Activated T-helper 1 cell treated with Interleukin-2 at 50 U/mL for 16 hours (primary cell): ENCODE data around the gene ERBB2.
A peak's percentile ranks its signal among the peaks of the same experiment; 100 is the strongest.

Experiments used
- DNase-seq: peaks from one replicate; pipeline ENCODE4 v3.0.0-alpha.2; 2020; ENCODE audit warnings: low read depth

ERBB2 gene

DNA sequence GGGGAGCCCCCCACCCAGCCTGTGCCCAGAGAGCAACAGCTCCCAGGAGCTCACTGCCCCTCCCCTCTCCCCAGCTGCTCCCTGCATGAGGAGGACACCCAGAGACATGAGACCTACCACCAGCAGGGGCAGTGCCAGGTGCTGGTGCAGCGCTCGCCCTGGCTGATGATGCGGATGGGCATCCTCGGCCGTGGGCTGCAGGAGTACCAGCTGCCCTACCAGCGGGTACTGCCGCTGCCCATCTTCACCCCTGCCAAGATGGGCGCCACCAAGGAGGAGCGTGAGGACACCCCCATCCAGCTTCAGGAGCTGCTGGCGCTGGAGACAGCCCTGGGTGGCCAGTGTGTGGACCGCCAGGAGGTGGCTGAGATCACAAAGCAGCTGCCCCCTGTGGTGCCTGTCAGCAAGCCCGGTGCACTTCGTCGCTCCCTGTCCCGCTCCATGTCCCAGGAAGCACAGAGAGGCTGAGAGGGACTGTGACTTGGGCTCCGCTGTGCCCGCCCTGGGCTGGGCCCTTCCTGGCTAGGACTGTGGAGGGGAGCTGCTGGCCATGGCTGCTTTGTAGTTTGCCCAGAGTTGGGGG is 34.1 kb upstream of the ERBB2 start:
- no peak for DNase-seq

DNA sequence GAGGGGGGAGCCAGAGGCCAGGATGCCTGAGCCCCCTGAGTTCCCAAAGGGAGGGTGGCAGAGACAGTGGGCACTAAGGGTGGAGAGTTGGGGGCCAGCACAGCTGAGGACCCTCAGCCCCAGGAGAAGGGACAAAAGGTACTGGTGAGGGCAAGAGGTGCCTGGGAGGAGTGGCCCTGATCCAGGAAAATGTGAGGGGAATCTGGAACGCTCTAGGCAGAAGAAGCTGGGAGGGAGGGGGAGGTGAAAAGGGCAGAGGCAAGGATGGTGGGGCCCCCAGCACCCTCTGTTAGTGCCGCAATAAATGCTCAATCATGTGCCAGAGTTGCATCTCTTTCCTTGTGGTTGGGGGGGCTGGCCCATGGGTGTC is 33.6 kb upstream of the ERBB2 start:
- no peak for DNase-seq

DNA sequence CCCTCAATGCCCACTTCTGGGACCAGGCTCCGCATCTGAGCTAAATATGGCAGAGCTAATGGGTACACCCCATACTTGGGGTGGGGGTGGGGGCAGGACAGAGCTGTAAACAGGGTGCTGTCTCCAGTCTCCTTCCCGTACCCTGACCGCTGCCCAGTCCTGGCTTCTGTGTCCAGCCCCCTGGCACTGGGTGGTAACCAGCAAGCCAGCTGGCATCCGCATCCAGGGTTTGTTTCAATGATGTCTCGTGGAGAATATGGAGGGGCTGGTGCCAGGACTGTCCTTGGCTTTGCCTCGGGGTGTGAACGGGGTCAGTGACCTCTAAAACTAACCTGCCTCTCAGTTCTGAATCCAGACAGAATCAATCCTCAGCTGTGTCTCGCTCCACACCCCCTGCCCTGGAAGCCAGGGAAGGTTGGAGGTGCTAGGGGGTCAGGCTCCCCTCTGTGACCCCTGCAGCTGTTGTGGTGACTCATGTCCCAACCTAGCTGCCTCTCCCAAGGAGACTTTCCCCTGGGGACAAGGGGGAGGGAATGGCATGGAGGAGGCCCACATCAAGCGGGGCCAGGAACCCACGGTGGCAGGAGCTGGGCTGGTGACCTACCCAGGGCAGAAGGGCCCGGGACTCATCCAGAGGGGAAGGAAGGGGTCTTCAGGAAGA is 33.1 kb upstream of the ERBB2 start:
- DNase-seq, result no peak

GRCh38 chr17:39667262-39667944 is 32.5 kb upstream of the ERBB2 start:
- no peak for DNase-seq

- DNase-seq, result peak; percentile 33
These were observed 31.6 kb upstream of the ERBB2 start, which contains the start of gene PNMT for GRCh38 chr17:39667945-39668924. TSS of gene PNMT (plus strand) at chr17:39668453. CDS start at chr17:39668476, 23 bp downstream.

DNA sequence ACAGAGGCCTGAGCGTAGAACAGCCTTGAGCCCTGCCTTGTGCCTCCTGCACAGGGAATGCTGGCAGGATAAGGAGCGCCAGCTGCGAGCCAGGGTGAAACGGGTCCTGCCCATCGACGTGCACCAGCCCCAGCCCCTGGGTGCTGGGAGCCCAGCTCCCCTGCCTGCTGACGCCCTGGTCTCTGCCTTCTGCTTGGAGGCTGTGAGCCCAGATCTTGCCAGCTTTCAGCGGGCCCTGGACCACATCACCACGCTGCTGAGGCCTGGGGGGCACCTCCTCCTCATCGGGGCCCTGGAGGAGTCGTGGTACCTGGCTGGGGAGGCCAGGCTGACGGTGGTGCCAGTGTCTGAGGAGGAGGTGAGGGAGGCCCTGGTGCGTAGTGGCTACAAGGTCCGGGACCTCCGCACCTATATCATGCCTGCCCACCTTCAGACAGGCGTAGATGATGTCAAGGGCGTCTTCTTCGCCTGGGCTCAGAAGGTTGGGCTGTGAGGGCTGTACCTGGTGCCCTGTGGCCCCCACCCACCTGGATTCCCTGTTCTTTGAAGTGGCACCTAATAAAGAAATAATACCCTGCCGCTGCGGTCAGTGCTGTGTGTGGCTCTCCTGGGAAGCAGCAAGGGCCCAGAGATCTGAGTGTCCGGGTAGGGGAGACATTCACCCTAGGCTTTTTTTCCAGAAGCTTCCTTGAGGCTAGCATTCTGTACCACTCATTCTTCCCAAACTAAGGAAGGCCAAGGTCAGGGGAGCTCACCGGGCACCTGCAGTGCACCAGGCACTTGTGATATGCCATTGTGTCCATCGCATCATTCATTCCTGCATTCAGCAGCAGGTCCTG is 29.7 kb upstream of the ERBB2 start:
- no peak for DNase-seq

GRCh38 chr17:39670746-39671145 is 29.1 kb upstream of the ERBB2 start:
- no peak for DNase-seq

DNA sequence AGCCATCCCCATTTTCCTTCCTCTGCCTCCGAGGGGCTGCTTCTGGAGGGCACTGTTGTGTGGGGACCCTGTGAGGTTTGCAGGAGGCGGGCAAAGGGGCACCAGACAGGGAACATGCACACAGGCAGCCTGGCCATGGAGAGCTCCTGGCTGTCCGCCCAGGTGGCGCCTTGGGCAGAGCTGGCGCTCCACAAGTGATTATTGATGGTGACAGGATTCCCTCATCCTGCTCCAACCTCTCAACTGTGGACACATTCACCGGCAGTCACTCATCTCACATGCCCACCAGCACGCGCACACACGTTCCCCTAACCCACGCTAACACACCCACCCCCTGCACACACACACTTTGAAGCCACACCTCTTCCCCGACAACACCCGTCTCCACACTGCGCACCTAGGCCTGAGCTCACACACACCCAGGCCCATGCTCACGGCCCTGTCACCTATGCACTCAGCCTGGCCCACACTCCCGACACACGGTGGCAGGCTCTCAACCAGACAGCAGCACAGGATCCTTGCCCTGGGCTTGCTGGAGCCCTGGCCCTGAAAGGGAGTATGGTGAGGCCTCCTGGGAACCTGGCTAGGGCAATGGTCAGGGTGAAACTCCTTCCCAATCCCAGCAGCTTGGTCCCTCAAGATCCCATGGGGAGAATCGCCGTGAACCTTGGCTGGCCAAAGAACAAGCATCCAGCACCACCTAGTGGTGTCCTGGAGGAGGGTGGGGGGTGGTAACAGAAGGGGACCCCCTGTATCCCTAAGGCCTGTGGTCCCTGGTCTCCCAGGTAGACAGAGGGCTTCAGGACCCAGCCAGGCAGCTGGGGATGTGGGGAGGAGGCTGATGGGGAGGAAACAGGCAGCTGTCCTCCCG is 28.0 kb upstream of the ERBB2 start:
- DNase-seq, result no peak

DNA sequence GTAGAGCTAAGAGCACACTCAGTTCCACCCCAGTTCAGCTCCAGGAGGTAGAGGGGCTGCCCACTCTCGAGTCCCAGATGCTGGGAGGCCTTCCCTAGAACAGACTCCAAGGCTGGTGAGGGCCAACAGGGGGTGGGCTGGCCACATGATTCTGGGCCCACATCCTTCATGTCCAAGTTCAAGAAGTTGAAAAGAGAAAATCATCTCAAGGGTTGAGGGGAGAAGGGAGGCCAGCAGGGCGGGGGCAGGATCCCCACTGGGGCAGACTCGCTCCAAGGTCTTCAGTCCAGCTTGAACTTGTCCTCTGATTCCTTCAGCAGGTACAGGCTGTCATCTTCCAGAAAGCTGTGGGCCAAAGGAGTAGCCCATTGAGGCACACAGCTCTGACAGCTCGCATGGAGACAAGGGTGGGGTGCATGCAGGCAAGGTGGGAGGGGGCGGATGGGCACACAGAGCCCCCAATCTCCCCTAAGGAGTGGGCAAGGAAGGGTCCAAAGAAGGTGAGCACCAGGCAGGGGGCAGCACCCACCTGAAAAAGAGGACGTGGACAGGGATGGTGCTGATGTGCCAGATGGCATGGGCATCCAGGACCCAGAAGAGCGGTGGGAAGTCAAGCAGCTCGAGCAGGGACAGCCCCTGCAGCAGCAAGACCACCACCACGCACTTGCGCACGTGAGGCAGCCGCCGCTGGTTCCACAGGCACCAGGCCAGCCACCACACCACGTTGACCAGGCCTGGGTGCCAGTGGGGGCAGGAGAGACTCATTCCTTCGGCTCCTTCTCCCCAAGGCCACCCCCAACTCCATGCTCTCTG is 27.1 kb upstream of the ERBB2 start:
- no peak for DNase-seq

DNA sequence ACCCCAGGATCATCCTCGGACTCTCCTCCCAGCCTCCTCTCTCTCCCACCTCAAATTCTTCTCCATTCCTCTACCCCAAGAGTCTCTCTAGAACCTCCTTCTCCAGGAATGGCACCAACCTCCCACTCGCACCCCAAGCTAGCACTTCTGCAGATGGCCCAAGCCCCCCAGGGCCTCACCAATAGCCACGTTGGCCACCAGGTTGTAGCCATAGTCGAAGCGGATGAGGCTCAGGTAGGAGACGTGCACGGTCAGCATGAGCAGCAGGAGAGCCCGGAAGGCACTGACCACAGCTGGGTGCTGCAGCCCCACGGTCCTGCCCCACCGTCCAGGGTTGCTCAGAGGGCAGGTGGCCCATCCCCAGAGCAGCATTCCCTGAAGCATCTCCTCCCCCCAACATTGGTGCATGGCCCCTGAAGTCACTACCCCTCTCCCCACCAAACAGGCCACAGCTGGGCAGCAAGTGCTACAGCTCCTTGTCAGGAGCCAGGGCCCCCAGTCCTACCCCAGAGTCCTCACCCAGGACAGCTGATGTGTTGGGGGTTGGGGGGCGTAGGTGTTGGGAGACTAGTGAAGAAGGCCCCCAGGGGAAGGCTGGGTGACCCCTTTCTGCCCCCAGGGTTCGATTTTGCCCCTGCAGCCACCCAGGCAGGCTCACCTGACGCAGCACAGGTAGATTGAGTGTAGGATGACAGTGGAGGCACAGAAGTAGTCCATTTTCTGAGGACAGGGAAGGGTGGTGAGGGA is 26.4 kb upstream of the ERBB2 start:
- DNase-seq, result no peak

DNA sequence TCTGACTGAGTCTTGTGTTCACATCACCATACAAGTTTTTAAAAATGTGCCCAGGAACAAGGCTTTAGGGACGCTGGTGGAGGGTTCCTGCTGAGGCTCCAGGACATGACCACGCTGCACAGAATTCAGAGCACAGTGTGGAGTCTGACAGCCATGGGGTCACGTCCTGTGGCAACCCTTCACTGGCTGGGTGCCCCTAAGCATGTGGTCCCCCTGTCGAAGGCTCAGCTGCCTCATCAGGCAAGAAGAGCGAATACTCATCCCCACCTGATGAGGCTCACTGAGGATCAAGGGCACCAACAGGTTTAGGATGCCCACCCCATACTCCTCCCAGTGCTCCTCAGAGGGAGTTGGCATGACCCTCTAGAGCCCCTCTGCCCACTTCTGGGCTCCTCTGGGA is 25.7 kb upstream of the ERBB2 start:
- DNase-seq, result no peak

DNA sequence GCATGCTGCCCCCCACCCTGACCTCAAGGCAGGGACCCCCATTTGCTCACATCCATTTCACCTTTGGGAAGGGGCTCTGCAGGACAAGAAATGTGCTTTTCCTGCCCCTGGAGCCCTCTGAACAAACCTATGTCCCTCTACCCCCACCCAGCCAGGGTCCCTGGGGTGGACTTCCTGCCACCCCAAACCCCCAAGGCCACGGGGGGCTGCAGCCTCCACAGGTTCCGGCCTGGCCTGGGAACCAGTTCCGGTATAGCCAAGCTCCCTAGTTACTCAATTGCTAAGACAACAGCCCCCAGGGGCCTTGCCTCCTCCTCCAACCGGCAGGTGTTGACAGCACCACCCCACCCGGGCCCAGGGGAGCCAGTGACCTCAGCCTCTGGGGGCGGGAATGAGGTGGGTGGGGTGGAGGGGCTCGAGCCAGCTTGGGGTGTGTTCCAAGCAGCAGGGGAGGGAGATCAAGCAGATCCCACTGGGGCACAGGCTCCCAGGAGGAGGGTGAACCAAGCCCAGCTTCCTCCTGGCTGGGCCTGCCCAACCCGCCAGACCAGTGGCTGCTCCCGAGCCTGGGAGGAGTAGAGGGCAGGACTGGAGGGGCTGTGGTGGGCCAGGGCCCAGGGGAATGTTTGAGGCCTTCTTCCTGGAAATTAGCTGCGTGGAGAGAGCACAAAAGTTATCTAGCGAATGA is 25.0 kb upstream of the ERBB2 start:
- DNase-seq, result no peak

GRCh38 chr17:39675390-39676082 is 24.3 kb upstream of the ERBB2 start:
- DNase-seq, result no peak

DNA sequence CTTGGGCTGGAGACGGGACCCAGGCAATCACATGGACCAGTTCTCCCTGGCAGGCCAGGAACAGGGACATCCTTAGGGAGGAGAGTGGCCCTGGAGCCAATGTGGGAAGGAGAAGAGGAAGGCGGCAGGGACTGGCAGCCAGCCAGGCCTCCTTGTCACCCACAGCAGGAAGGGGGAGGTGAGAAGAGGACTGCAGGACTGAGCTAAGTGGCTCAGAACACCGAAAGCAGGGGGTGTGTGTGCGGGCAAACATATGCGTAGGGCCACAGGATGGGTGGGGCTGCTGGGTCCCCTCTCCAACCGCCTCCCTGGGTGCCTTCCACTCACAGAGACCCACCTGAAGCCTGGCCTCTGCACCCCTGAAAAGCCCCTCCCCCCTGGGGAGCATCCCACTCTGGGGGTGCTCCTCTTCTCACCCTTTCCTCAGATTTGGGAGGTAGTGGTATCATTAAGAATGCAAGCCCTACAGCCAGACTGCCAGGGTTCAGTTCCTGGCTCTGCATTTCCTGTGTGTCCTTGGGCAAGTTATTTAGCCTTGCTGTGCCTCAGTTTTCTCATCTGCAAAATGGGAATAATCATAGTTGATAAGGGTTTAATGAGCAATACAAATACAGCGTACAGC is 23.6 kb upstream of the ERBB2 start:
- DNase-seq, result peak; percentile 24

DNA sequence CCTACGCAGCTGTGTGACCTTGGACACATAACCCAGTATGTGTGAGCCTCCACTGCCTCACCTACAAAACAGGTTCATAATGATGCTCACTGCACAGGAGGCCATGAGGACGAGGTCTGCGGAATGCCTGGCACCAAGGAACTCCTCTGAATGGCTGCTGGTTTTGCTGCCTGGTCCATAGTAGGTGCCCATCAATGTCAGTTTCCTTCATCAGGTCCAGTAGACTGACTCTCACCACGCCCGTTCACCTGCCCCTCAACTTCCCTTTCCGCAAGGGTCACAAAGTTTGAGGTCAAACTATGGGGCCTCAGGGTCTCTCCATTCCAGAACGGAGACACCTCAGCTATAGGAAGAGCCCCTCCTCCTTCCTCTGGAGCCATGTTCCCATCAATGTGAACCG is 22.8 kb upstream of the ERBB2 start:
- DNase-seq, result no peak

GRCh38 chr17:39677542-39678339 is 22.1 kb upstream of the ERBB2 start:
- DNase-seq, result no peak
